ENCODE data around the gene ANKRD65. TPM values are rescaled to one million over a fixed set of nuclear protein-coding genes. Genes with fewer than 3 reads are reported as not detected.

ANKRD65 gene
- total RNA-seq, 1 donor from 2014 or later, result 38.4 TPM

Other genes with a start within 250 kb of the ANKRD65 start
- not detected for gene TTLL10, start 247.4 kb downstream of the ANKRD65 start, total RNA-seq (ENCODE audit: unreplicated experiment)
- 3.0 TPM for gene TNFRSF18, start 214.7 kb downstream of the ANKRD65 start, total RNA-seq (ENCODE audit: unreplicated experiment)
- gene TNFRSF4, start 207.1 kb downstream of the ANKRD65 start, total RNA-seq (ENCODE audit: unreplicated experiment), result 0.29 TPM
- gene SDF4, start 189.3 kb downstream of the ANKRD65 start, total RNA-seq (ENCODE audit: unreplicated experiment), result 89.2 TPM
- 30.0 TPM for gene B3GALT6, start 189.0 kb downstream of the ANKRD65 start, total RNA-seq (ENCODE audit: unreplicated experiment)
- gene C1QTNF12, start 174.6 kb downstream of the ANKRD65 start, total RNA-seq (ENCODE audit: unreplicated experiment), result 9.1 TPM
- 88.1 TPM for gene UBE2J2, start 147.4 kb downstream of the ANKRD65 start, total RNA-seq (ENCODE audit: unreplicated experiment)
- gene SCNN1D, start 140.8 kb downstream of the ANKRD65 start, total RNA-seq (ENCODE audit: unreplicated experiment), result 8.4 TPM
- 1,099 TPM for gene ACAP3, start 113.3 kb downstream of the ANKRD65 start, total RNA-seq (ENCODE audit: unreplicated experiment)
- gene PUSL1, start 112.7 kb downstream of the ANKRD65 start, total RNA-seq (ENCODE audit: unreplicated experiment), result 45.5 TPM
- gene INTS11, start 96.6 kb downstream of the ANKRD65 start, total RNA-seq (ENCODE audit: unreplicated experiment), result 147 TPM
- 18.7 TPM for gene CPTP, start 96.5 kb downstream of the ANKRD65 start, total RNA-seq (ENCODE audit: unreplicated experiment)
- gene TAS1R3, start 90.0 kb downstream of the ANKRD65 start, total RNA-seq (ENCODE audit: unreplicated experiment), result 1.3 TPM
- gene DVL1, start 71.9 kb downstream of the ANKRD65 start, total RNA-seq (ENCODE audit: unreplicated experiment), result 124 TPM
- gene MXRA8, start 62.7 kb downstream of the ANKRD65 start, total RNA-seq (ENCODE audit: unreplicated experiment), result 7.7 TPM
- 130 TPM for gene AURKAIP1, start 46.1 kb downstream of the ANKRD65 start, total RNA-seq (ENCODE audit: unreplicated experiment)
- 394 TPM for gene CCNL2, start 21.9 kb downstream of the ANKRD65 start, total RNA-seq (ENCODE audit: unreplicated experiment)
- gene MRPL20, start 14.0 kb downstream of the ANKRD65 start, total RNA-seq (ENCODE audit: unreplicated experiment), result 98.6 TPM
- 56.9 TPM for gene VWA1, start 14.4 kb upstream of the ANKRD65 start, total RNA-seq (ENCODE audit: unreplicated experiment)
- 10.2 TPM for gene ATAD3C, start 28.4 kb upstream of the ANKRD65 start, total RNA-seq (ENCODE audit: unreplicated experiment)
- 34.9 TPM for gene ATAD3B, start 50.5 kb upstream of the ANKRD65 start, total RNA-seq (ENCODE audit: unreplicated experiment)
- gene ATAD3A, start 90.9 kb upstream of the ANKRD65 start, total RNA-seq (ENCODE audit: unreplicated experiment), result 32.1 TPM
- gene TMEM240, start 119.3 kb upstream of the ANKRD65 start, total RNA-seq (ENCODE audit: unreplicated experiment), result 24.4 TPM
- 123 TPM for gene SSU72, start 153.6 kb upstream of the ANKRD65 start, total RNA-seq (ENCODE audit: unreplicated experiment)
- gene FNDC10, start 178.9 kb upstream of the ANKRD65 start, total RNA-seq (ENCODE audit: unreplicated experiment), result 11.9 TPM
- gene MIB2, start 194.2 kb upstream of the ANKRD65 start, total RNA-seq (ENCODE audit: unreplicated experiment), result 77.7 TPM
- 162 TPM for gene MMP23B, start 210.9 kb upstream of the ANKRD65 start, total RNA-seq (ENCODE audit: unreplicated experiment)
- gene CDK11B, start 237.7 kb upstream of the ANKRD65 start, total RNA-seq (ENCODE audit: unreplicated experiment), result 32.7 TPM